ENCODE data around the gene MCCC1. TPM values are rescaled to one million over a fixed set of nuclear protein-coding genes. Genes with fewer than 3 reads are reported as not detected.

The MCCC1 gene
- total RNA-seq, 4 donors from 2014 or later = 24.8 to 58.7 (median 34.7) TPM

GRCh38 chr3:183123891-183124290 is 24.6 kb upstream of the MCCC1 start:
- H3K4me3 ChIP-seq = no peak overlapping the region
- DNase-seq (ENCODE audit: low spot score in 2 of 2) = no peak
- H3K27me3 ChIP-seq = no peaks in the 10 kb centered on the region
- peaks cover 4% of the 10 kb centered on the region for H3K4me1 ChIP-seq
- H3K36me3 ChIP-seq = no peaks in the 10 kb centered on the region
- no peak overlapping the region for H3K27ac ChIP-seq
- H3K9me3 ChIP-seq = no peaks in the 10 kb centered on the region
- 50% methylated on average over 4 of the region's 4 CpGs for WGBS
- TF ChIP-seq EP300 (IDR thresholded peaks at IDR 0.05) = no peak
- no peak for TF ChIP-seq POLR2A (IDR thresholded peaks at IDR 0.05)
- TF ChIP-seq POLR2AphosphoS5 (IDR thresholded peaks at IDR 0.05) = no peak
- no peak for TF ChIP-seq CTCF (IDR thresholded peaks at IDR 0.05)

- H3K27ac ChIP-seq = no peak overlapping the region
- H3K4me1 ChIP-seq = peaks cover 4% of the 10 kb centered on the region
- H3K36me3 ChIP-seq = no peaks in the 10 kb centered on the region
- no peak for DNase-seq (ENCODE audit: low spot score in 2 of 2)
- WGBS = 33% methylated on average over 2 of the region's 2 CpGs
- no peak overlapping the region for H3K4me3 ChIP-seq
- peaks cover 5% of the 10 kb centered on the region for H3K27me3 ChIP-seq
- TF ChIP-seq CTCF (IDR thresholded peaks at IDR 0.05) (peak; percentile 74 to 87), POLR2AphosphoS5 (IDR thresholded peaks at IDR 0.05) (no peak), POLR2A (IDR thresholded peaks at IDR 0.05) (no peak)
- no peaks in the 10 kb centered on the region for H3K9me3 ChIP-seq
Observed at GRCh38 chr3:183122257-183122932, 23.1 kb upstream of the MCCC1 start.

GRCh38 chr3:183120538-183121215 is 21.4 kb upstream of the MCCC1 start:
- Histone ChIP-seq H3K9me3 (no peaks in the 10 kb centered on the region), H3K27ac (no peak overlapping the region), H3K36me3 (no peaks in the 10 kb centered on the region), H3K4me1 (peaks cover 11% of the 10 kb centered on the region), H3K27me3 (peaks cover 22% of the 10 kb centered on the region), H3K4me3 (no peak overlapping the region)
- 74% methylated on average over 8 of the region's 8 CpGs for WGBS
- no peak for TF ChIP-seq POLR2A (IDR thresholded peaks at IDR 0.05)
- no peak for TF ChIP-seq EP300 (IDR thresholded peaks at IDR 0.05)
- no peak for TF ChIP-seq POLR2AphosphoS5 (IDR thresholded peaks at IDR 0.05)
- no peak for TF ChIP-seq CTCF (IDR thresholded peaks at IDR 0.05)
- DNase-seq (ENCODE audit: low spot score in 2 of 2) = no peak

- TF ChIP-seq POLR2AphosphoS5 (IDR thresholded peaks at IDR 0.05) (no peak), EP300 (IDR thresholded peaks at IDR 0.05) (no peak), POLR2A (IDR thresholded peaks at IDR 0.05) (no peak), CTCF (IDR thresholded peaks at IDR 0.05) (no peak)
- Histone ChIP-seq H3K4me1 (peaks cover 8% of the 10 kb centered on the region), H3K9me3 (no peaks in the 10 kb centered on the region), H3K36me3 (no peaks in the 10 kb centered on the region), H3K27me3 (peaks cover 29% of the 10 kb centered on the region), H3K27ac (no peak overlapping the region), H3K4me3 (no peak overlapping the region)
- no peak for DNase-seq (ENCODE audit: low spot score in 2 of 2)
- 56% methylated on average over 4 of the region's 4 CpGs for WGBS
Observed at GRCh38 chr3:183117056-183117455, 17.8 kb upstream of the MCCC1 start.

- H3K27me3 ChIP-seq = peaks cover 29% of the 10 kb centered on the region
- H3K4me3 ChIP-seq = peak overlapping the region; percentile 23
- H3K36me3 ChIP-seq = no peaks in the 10 kb centered on the region
- no peak overlapping the region for H3K27ac ChIP-seq
- TF ChIP-seq EP300 (IDR thresholded peaks at IDR 0.05) (no peak), CTCF (IDR thresholded peaks at IDR 0.05) (no peak), POLR2A (IDR thresholded peaks at IDR 0.05) (no peak), POLR2AphosphoS5 (IDR thresholded peaks at IDR 0.05) (no peak)
- DNase-seq (ENCODE audit: low spot score in 2 of 2) = no peak
- 3% methylated on average over 24 of the region's 25 CpGs for WGBS
- no peaks in the 10 kb centered on the region for H3K9me3 ChIP-seq
- H3K4me1 ChIP-seq = peaks cover 8% of the 10 kb centered on the region
Observed at GRCh38 chr3:183116025-183116614, 16.8 kb upstream of the MCCC1 start.

Data from suprapubic skin (tissue), 4 donors.